Heart left ventricle (tissue), 16 donors: ENCODE data around the gene RAB6D. TPM values are rescaled to one million over a fixed set of nuclear protein-coding genes. Genes with fewer than 3 reads are reported as not detected.
"Not testable (repeated sequence)": the region's sequence is repeated elsewhere in the genome, so short reads cannot be mapped to it uniquely, and the experiment has no call there.

Source experiments
- ATAC-seq, 4 donors: fragments of 200-7000 bp; cut with Tn5 transposase; one replicate each; pipeline ENCODE4 v1.9.1; 2020 to 2022; ENCODE audit warnings: moderate library complexity in 4 of 4, mild to moderate bottlenecking in 3 of 4, moderate number of reproducible peaks in 1 of 4
- DNase-seq, 5 donors: peaks; one replicate each; pipeline ENCODE4 v3.0.0-alpha.2; 2020
- H3K27ac ChIP-seq, 12 donors: fragments of 200-600 bp; sonication (generic) in 4 of 12; one replicate each; pipeline versions ENCODE4 v1.5.0 to v1.8.0; 2016 to 2022; ENCODE audit warnings: mild to moderate bottlenecking in 2 of 12
- H3K27me3 ChIP-seq, 9 donors: fragments of 200-600 bp; sonication (generic) in 2 of 9; one replicate each; pipeline versions ENCODE4 v1.5.1 to v1.8.0; 2016 to 2022; ENCODE audit warnings: mild to moderate bottlenecking in 3 of 9
- H3K36me3 ChIP-seq, 9 donors: fragments of 200-600 bp; sonication (generic) in 2 of 9; one replicate each; pipeline versions ENCODE4 v1.5.0 to v1.8.0; 2018 to 2022; ENCODE audit warnings: mild to moderate bottlenecking in 2 of 9
- H3K4me1 ChIP-seq, 12 donors: fragments of 200-600 bp; sonication (generic) in 4 of 12; one replicate each; pipeline versions ENCODE4 v1.5.0 to v1.8.0; 2016 to 2022; ENCODE audit warnings: mild to moderate bottlenecking in 3 of 12
- H3K4me3 ChIP-seq, 12 donors: fragments of 200-600 bp; sonication (generic) in 4 of 12; one replicate each; pipeline versions ENCODE4 v1.5.0 to v1.8.0; 2017 to 2022; ENCODE audit warnings: mild to moderate bottlenecking in 9 of 12, moderate library complexity in 4 of 12
- H3K9me3 ChIP-seq, 12 donors: fragments of 200-600 bp; sonication (generic) in 4 of 12; one replicate each; pipeline versions ENCODE4 v1.5.0 to v1.8.0; 2016 to 2022; ENCODE audit warnings: mild to moderate bottlenecking in 1 of 12
- CTCF ChIP-seq, 12 donors: fragments of 200-600 bp; sonication (generic) in 4 of 12; IDR thresholded peaks; one replicate each; pipeline versions ENCODE4 v1.5.0 to v1.8.0; 2018 to 2022; ENCODE audit warnings: antibody characterized with exemption in 12 of 12, mild to moderate bottlenecking in 5 of 12
- POLR2A ChIP-seq, 2 donors: fragments of 450-650 bp; IDR thresholded peaks; one replicate each; pipeline ENCODE4 v1.6.1; 2017; ENCODE audit warnings: antibody characterized with exemption in 2 of 2, mild to moderate bottlenecking in 2 of 2, moderate library complexity in 2 of 2
- WGBS, 4 donors: extraction: QIAGEN DNeasy Blood & Tissue Kit in 2 of 4; methylation state at CpG; one replicate each; pipeline versions ENCODE4 v1.1.5 to v1.1.7; 2013 to 2018; 5-methylcytosine and 5-hydroxymethylcytosine counted together
- intact Hi-C, 10 donors: fragments of 100-400 bp; cut with DNase I; formaldehyde crosslinking; loops; one replicate each; pipeline versions ENCODE4 v1.11.1 to v1.14.2; 2022
- polyA plus RNA-seq, 2 donors: library from polyadenylated mRNA; stranded (reverse); fragments of 200-250 nt; gene quantifications; one replicate each; pipeline ENCODE4 v1.2.3, GENCODE V29; 2013
- total RNA-seq, 9 donors: library from RNA; depleted of rRNA in 2 of 9; stranded (reverse); fragments of >200 nt in 2 of 9; fragmentation: NEBNext Ultra II Directional in 3 of 9; extraction: Animal tissue kit (Norgen Biotek cat#: 25700) in 3 of 9; gene quantifications; one replicate each; pipeline versions ENCODE4 v1.1.0 to v1.2.4, GENCODE V29; 2016 to 2023
- donor health status: ischemic (EF 13 %, LVEDD 7.1; RV severe dilation, severe dysfunction).
- donor health status: healthy with polysubstance abuse.
- donor health status: DM: no; HTN: yes; CAD: no.
- donor health status: DM: no; HTN: no; CAD: no.
- donor health status: ischemic (EF 25% LVEDD 6.9; RV normal size, moderate dysfunction).
- donor health status: ischemic (EF 25% LVEDD 5.7; RV mildly dilated, moderate dysfunction).
- donor health status: healthy.
- donor health status: DM: yes; HTN: yes; CAD: no.
- donor health status: ischemic (EF 35%, LVEDD 5.7; RV mildly dilated, moderate dysfunction).
- donor health status: nonischemic (EF 11% LVEDD 7.7; RV severe dilation, severe dysfunction).
- donor health status: DM: yes; HTN: yes; CAD: no.
- donor health status: PGD.
- donor health status: ischemic (EF 29% LVEDD 5.4; RV normal size, mild dysfunction).
- donor health status: nonischemic (EF 23%, LVEDD 6.1; RV moderate dilation, normal function).

The RAB6D gene
- total and polyA plus RNA-seq, 11 donors: 0.11 to 0.18 (median 0.13) TPM; not detected in 7

- not testable (repeated sequence) for H3K27ac ChIP-seq, H3K4me3 ChIP-seq, H3K9me3 ChIP-seq, H3K4me1 ChIP-seq, H3K36me3 ChIP-seq, ATAC-seq, H3K27me3 ChIP-seq
- intact Hi-C loops: loop anchor here in 7 of 10 donors (2.0 to 5.0 kb wide), 2 partner anchors 181 to 183 kb away; no protein-coding TSS in a partner anchor
- peak in 8 of 12 donors; percentile 7 to 41 (median 22) for TF ChIP-seq CTCF (IDR thresholded peaks at IDR 0.05)
- peak in 1 of 5 donors; percentile 53 for DNase-seq
- 26 to 35% (median 30%) methylated on average over 6 of the region's 6 CpGs for WGBS, 4 donors
Measured at GRCh38 chr2:131335319-131335718, 28.6 kb downstream of the RAB6D start.

- ATAC-seq, H3K36me3 ChIP-seq, H3K4me3 ChIP-seq, H3K27ac ChIP-seq, H3K9me3 ChIP-seq, H3K4me1 ChIP-seq, DNase-seq, H3K27me3 ChIP-seq, intact Hi-C loops: not testable (repeated sequence)
- WGBS, 4 donors: 95 to 97% (median 96%) methylated on average over 3 of the region's 3 CpGs
Measured at GRCh38 chr2:131332709-131333108, 31.3 kb downstream of the RAB6D start.

GRCh38 chr2:131331000-131331399 is 33.0 kb downstream of the RAB6D start:
- 2 to 17% (median 3%) methylated on average over 6 to 39 of the region's 43 CpGs for WGBS, 4 donors
- DNase-seq: peak in 3 of 5 donors; percentile 10 to 49 (median 42)
- peak overlapping the region in 3 of 12 donors; percentile 12 to 18 (median 15) for H3K4me3 ChIP-seq
- H3K36me3 ChIP-seq, H3K27ac ChIP-seq, H3K4me1 ChIP-seq, H3K9me3 ChIP-seq, intact Hi-C loops, H3K27me3 ChIP-seq: not testable (repeated sequence)
- peak in 3 of 4 donors; percentile 69 to 95 (median 91) for ATAC-seq

- H3K27me3 ChIP-seq: no peaks in the 10 kb centered on the region
- TF ChIP-seq POLR2A (IDR thresholded peaks at IDR 0.05) (no peak), CTCF (IDR thresholded peaks at IDR 0.05) (no peak)
- no peaks in the 10 kb centered on the region for H3K4me1 ChIP-seq
- no peaks in the 10 kb centered on the region for H3K36me3 ChIP-seq
- WGBS, 4 donors: 73 to 82% (median 77%) methylated on average over 6 of the region's 6 CpGs
- H3K4me3 ChIP-seq: no peak overlapping the region
- DNase-seq (no peak), ATAC-seq (no peak)
- H3K27ac ChIP-seq: no peak overlapping the region
- intact Hi-C loops: no loop called here
- H3K9me3 ChIP-seq: peaks cover 0 to 9% (median 0%) of the 10 kb centered on the region in 12 donors
Measured at GRCh38 chr2:131322209-131322608, 41.8 kb downstream of the RAB6D start.

- H3K4me3 ChIP-seq, H3K27ac ChIP-seq, H3K36me3 ChIP-seq, H3K27me3 ChIP-seq, H3K4me1 ChIP-seq, intact Hi-C loops, H3K9me3 ChIP-seq: not testable (repeated sequence)
- ATAC-seq: peak; percentile 91 to 93 (median 92)
- DNase-seq: peak in 3 of 5 donors; percentile 16 to 33 (median 30)
- WGBS, 4 donors: 45 to 79% (median 67%) methylated on average over 1 of the region's 1 CpG
Measured at GRCh38 chr2:131321344-131321743, 42.6 kb downstream of the RAB6D start.

- not testable (repeated sequence) for H3K4me3 ChIP-seq, ATAC-seq
Measured at GRCh38 chr2:131311001-131311400, 53.0 kb downstream of the RAB6D start.

More at GRCh38 chr2:131311001-131311400, 53.0 kb downstream of the RAB6D start:
- H3K4me1 ChIP-seq, intact Hi-C loops, H3K36me3 ChIP-seq, H3K27ac ChIP-seq, H3K9me3 ChIP-seq, H3K27me3 ChIP-seq, DNase-seq: not testable (repeated sequence)
- WGBS, 4 donors: 77 to 88% (median 79%) methylated on average over 2 of the region's 2 CpGs

Other genes starting within 250 kb of the RAB6D start
- under 1 TPM in 1 of 9 donors, not detected in 8; 0.29 TPM for gene POTEE, start 154.6 kb downstream of the RAB6D start, total RNA-seq
- gene POTEE, start 154.6 kb downstream of the RAB6D start, polyA plus RNA-seq: not detected
- gene TUBA3D, start 112.0 kb upstream of the RAB6D start, total RNA-seq: 100 to 1,000 TPM in 4 of 9 donors, 10 to 100 TPM in 2, 1 to 10 TPM in 3; 5.5 to 835 (median 94.9) TPM
- gene TUBA3D, start 112.0 kb upstream of the RAB6D start, polyA plus RNA-seq: 100 to 1,000 TPM; 106 to 831 TPM
- 100 to 1,000 TPM; 112 to 438 (median 192) TPM for gene MZT2A, start 128.2 kb upstream of the RAB6D start, total RNA-seq
- 100 to 1,000 TPM; 263 to 345 TPM for gene MZT2A, start 128.2 kb upstream of the RAB6D start, polyA plus RNA-seq
- gene CCDC74A, start 163.7 kb upstream of the RAB6D start, total RNA-seq: 1 to 10 TPM in 6 of 9 donors, under 1 TPM in 3; 0.46 to 2.7 (median 1.6) TPM
- gene CCDC74A, start 163.7 kb upstream of the RAB6D start, polyA plus RNA-seq: 1 to 10 TPM; 1.0 to 1.1 TPM